Vagina (tissue), 2 donors: ENCODE results near the gene C1QTNF12. TPM values are rescaled to one million over a fixed set of nuclear protein-coding genes. Genes with fewer than 3 reads are reported as not detected.

Experiments
- DNase-seq, 2 donors: peaks; one replicate each; pipeline ENCODE4 v3.0.0-alpha.2; 2017; ENCODE audit errors: extremely low spot score in 2 of 2
- H3K27ac ChIP-seq: fragments of 200-600 bp; sonication (generic); one replicate; pipeline ENCODE4 v1.5.1; 2019
- H3K27me3 ChIP-seq: fragments of 200-600 bp; sonication (generic); one replicate; pipeline ENCODE4 v1.5.1; 2019
- H3K36me3 ChIP-seq, 2 donors: fragments of 200-600 bp; sonication (generic); one replicate each; pipeline ENCODE4 v1.5.1; 2017 to 2019
- H3K4me1 ChIP-seq: fragments of 200-600 bp; sonication (generic); one replicate; pipeline ENCODE4 v1.5.1; 2019
- H3K4me3 ChIP-seq, 2 donors: fragments of 200-600 bp; sonication (generic); 1 replicate in 1 of 2; 2 replicates in 1 of 2; pipeline ENCODE4 v1.5.1; 2016 to 2019
- H3K9me3 ChIP-seq: fragments of 200-600 bp; sonication (generic); one replicate; pipeline ENCODE4 v1.5.1; 2019
- CTCF ChIP-seq, 3 experiments: fragments of 450-650 bp in 2 of 3; fragments of 200-600 bp in 1 of 3; sonication (generic) in 1 of 3; IDR thresholded peaks; one replicate each; pipeline ENCODE4 v1.5.1; 2017 to 2019; ENCODE audit warnings: antibody characterized with exemption in 3 of 3, mild to moderate bottlenecking in 2 of 3, moderate library complexity in 2 of 3
- POLR2A ChIP-seq, 2 donors: fragments of 450-650 bp; IDR thresholded peaks; one replicate each; pipeline ENCODE4 v1.6.1; 2017; ENCODE audit warnings: antibody characterized with exemption in 2 of 2, mild to moderate bottlenecking in 2 of 2, moderate library complexity in 2 of 2
- POLR2AphosphoS5 ChIP-seq, 2 donors: sonication (generic); formaldehyde crosslinking; IDR thresholded peaks; one replicate each; pipeline ENCODE4 v1.9.0; 2017; ENCODE audit warnings: antibody characterized with exemption in 2 of 2, mild to moderate bottlenecking in 2 of 2, low read depth in 1 of 2; ENCODE audit not compliant: insufficient read depth in 1 of 2
- intact Hi-C: fragments of 100-400 bp; cut with DNase I; formaldehyde crosslinking; loops from one replicate; pipeline ENCODE4 v1.15.1; 2023
- total RNA-seq: library from RNA; depleted of rRNA; stranded (reverse); fragments of >200 nt; gene quantifications from one replicate; pipeline ENCODE4 v1.2.3, GENCODE V29; 2016

Gene C1QTNF12
- total RNA-seq, 1 donor from 2014 or later: not detected

GRCh38 chr1:1285102-1285571 lies 38.6 kb upstream of the C1QTNF12 start:
- Histone ChIP-seq H3K36me3 (no peaks in the 10 kb centered on the region), H3K9me3 (no peaks in the 10 kb centered on the region), H3K4me3 (no peak overlapping the region), H3K27ac (no peak overlapping the region), H3K4me1 (peaks cover 5% of the 10 kb centered on the region), H3K27me3 (no peaks in the 10 kb centered on the region)
- intact Hi-C loops: no loop called here
- DNase-seq: no peak
- TF ChIP-seq POLR2A (IDR thresholded peaks at IDR 0.05): no peak
- TF ChIP-seq CTCF (IDR thresholded peaks at IDR 0.05): no peak
- TF ChIP-seq POLR2AphosphoS5 (IDR thresholded peaks at IDR 0.05; ENCODE audit: insufficient read depth in 1 of 2, low read depth in 1 of 2): no peak

DNA sequence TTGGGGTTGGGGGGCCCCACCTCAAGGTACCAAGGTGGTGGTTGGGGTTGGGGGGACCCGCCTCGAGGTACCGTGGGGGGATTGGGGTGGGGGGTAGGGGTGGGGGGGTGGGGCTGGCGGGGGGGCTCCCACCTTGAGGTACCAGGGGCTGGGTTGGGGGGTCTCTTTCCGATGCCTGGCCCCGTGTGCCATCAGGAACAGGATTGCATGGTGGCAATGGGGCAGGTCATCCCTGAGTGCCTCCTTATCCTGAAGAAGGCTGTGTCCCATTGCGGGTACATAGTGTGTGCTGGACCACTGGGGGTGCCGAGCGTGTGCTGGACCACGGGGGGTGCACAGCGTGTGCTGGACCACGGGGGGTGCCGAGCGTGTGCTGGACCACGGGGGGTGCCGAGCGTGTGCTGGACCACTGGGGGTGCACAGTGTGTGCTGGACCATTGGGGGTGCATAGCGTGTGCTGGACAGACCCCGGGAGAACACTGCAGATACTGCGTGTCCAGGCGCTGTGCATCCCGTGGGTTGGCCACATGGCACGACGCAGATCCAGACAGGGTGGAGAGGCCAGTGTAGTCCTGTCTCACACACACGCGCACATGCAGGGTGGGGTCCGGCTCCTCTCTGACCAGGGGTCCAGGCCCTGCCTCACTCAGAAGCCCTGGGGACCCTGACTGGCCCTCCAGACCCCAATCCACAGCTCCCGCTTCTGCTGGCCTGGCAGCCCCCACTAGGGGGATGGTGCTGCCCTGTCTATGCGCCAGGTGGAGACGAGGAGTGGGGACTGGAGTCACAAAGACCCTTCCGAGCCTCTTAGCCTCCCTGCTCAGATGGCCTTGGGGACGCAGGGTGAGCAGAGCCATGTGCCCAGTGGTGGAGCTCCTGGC lies 37.9 kb upstream of the C1QTNF12 start:
- H3K27me3 ChIP-seq: no peaks in the 10 kb centered on the region
- H3K4me3 ChIP-seq: no peak overlapping the region
- no peaks in the 10 kb centered on the region for H3K9me3 ChIP-seq
- intact Hi-C loops: no loop called here
- no peak overlapping the region for H3K27ac ChIP-seq
- peaks cover 5% of the 10 kb centered on the region for H3K4me1 ChIP-seq
- no peak for DNase-seq
- H3K36me3 ChIP-seq: no peaks in the 10 kb centered on the region
- TF ChIP-seq POLR2A (IDR thresholded peaks at IDR 0.05) (no peak), CTCF (IDR thresholded peaks at IDR 0.05) (no peak), POLR2AphosphoS5 (IDR thresholded peaks at IDR 0.05; ENCODE audit: insufficient read depth in 1 of 2, low read depth in 1 of 2) (no peak)

DNA sequence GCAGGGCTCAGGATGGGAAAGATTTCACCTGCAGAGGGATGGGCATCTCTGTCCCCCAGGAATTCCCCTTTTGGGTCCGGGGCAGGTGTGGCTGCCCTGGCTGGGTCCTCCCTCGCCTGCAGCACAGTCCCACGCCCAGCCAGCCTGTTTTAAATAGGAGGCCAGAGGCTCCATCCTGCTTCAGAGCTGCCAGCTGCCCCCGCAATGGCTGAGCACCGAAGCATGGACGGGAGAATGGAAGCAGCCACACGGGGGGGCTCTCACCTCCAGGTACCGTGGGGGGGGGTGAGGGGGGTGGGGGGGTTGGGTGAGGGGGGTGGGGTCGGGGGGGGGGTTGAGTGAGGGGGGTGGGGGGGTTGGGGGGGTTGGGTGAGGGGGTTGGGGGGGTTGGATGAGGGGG lies 37.3 kb upstream of the C1QTNF12 start:
- intact Hi-C loops: no loop called here
- Histone ChIP-seq H3K4me3 (no peak overlapping the region), H3K4me1 (peaks cover 5% of the 10 kb centered on the region), H3K27ac (no peak overlapping the region), H3K36me3 (no peaks in the 10 kb centered on the region), H3K9me3 (no peaks in the 10 kb centered on the region), H3K27me3 (no peaks in the 10 kb centered on the region)
- no peak for TF ChIP-seq POLR2A (IDR thresholded peaks at IDR 0.05)
- TF ChIP-seq POLR2AphosphoS5 (IDR thresholded peaks at IDR 0.05; ENCODE audit: insufficient read depth in 1 of 2, low read depth in 1 of 2): no peak
- no peak for TF ChIP-seq CTCF (IDR thresholded peaks at IDR 0.05)
- no peak for DNase-seq

DNA sequence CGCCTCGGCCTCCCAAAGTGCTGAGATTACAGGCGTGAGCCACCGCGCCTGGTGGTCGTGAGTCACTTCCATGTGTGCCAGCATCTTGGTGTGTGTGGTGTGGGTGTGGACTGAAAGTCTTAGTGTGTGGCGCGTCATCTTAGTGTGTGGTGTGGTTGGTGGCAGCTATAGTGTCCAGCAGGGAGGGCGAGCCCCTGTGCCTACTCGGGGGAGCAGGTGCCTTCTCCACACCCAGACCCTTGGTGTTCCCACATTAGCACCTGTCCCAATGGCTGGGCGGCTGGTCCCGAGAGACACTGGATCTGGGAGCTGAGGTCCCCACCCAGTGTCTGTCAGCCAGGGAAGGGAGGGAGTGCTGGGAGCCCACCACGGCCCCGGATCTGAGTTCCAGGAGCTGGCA lies 36.5 kb upstream of the C1QTNF12 start:
- intact Hi-C loops: no loop called here
- TF ChIP-seq POLR2A (IDR thresholded peaks at IDR 0.05) (no peak), CTCF (IDR thresholded peaks at IDR 0.05) (no peak)
- H3K27ac ChIP-seq: no peak overlapping the region
- no peak overlapping the region for H3K4me3 ChIP-seq
- no peaks in the 10 kb centered on the region for H3K36me3 ChIP-seq
- DNase-seq: no peak
- H3K4me1 ChIP-seq: peaks cover 5% of the 10 kb centered on the region
- H3K27me3 ChIP-seq: no peaks in the 10 kb centered on the region
- no peaks in the 10 kb centered on the region for H3K9me3 ChIP-seq
